Umbilical cord (tissue), 2 donors: ENCODE results near the gene CDC34. TPM values are rescaled to one million over a fixed set of nuclear protein-coding genes. Genes with fewer than 3 reads are reported as not detected.

Experiments used
- DNase-seq: peaks from one replicate; pipeline ENCODE4 v3.0.0-alpha.2; 2015; ENCODE audit warnings: low spot score
- total RNA-seq: library from RNA; depleted of rRNA; stranded (reverse); fragments of >200 nt; gene quantifications from one replicate; pipeline ENCODE4 v1.2.3, GENCODE V29; 2014; ENCODE audit warnings: low replicate concordance; ENCODE audit not compliant: insufficient read depth

CDC34 gene
- total RNA-seq, 1 donor from 2014 or later, result 74.9 TPM

GRCh38 chr19:542173-542866 is 10.8 kb downstream of the CDC34 start:
- DNase-seq, result no peak

- no peak for DNase-seq
These were observed 12.5 kb downstream of the CDC34 start, which contains the start of gene GZMM for GRCh38 chr19:543910-544608. GZMM (plus strand) TSS chr19:544053; CDS start chr19:544072, 19 bp downstream.

DNA sequence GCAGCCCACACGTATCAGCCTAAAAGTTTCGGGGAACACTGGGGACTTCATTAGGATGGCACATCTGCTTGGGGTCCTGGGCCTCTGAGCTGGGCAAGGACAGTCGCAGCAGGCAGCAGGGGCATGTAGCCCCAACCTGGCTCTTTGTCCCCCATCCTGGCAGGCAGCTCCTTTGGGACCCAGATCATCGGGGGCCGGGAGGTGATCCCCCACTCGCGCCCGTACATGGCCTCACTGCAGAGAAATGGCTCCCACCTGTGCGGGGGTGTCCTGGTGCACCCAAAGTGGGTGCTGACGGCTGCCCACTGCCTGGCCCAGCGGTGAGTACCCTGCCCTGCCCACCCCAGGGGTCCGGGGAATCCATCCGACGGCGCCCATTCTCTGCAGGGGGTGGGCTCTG is 15.6 kb downstream of the CDC34 start:
- no peak for DNase-seq

- DNase-seq, result no peak
These were observed 16.5 kb downstream of the CDC34 start for GRCh38 chr19:547836-548720.

- no peak for DNase-seq
These were observed 17.6 kb downstream of the CDC34 start for GRCh38 chr19:548886-549830.

DNA sequence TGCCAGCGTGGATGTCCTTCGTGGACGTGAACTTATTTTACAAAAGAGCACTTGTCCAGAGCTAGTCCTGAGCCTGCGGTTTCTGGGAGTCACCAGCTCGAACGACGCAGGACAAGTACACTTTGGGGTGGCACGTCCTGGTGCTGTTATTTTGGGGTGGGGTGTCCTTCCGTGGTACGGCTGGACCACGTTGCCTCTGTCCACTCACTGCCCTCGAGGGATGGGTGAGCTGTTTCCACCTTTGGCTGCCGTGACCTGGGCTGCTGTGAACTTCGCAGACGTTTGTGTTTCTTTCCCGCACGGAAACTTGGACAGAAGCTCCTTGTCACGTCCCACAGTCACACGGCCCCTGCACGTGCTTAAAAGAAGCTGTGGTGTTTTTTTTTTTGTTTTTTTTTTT is 23.3 kb downstream of the CDC34 start:
- DNase-seq, result no peak

DNA sequence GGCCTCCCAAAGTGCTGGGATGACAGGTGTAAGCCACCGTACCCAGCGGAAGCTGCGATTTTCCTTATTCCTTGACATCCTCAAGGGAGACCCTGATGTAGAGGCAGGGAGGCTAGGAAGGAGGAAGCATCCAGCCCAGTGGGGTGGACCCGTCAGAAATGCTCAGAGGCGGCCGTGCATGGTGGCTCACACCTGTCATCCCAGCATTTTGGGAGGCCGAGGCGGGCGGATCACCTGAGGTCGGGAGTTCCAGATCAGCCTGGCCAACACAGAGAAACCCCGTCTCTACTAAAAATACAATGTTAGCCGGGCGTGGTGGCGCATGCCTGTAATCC is 23.9 kb downstream of the CDC34 start:
- DNase-seq, result no peak

GRCh38 chr19:556611-557382 is 25.2 kb downstream of the CDC34 start:
- no peak for DNase-seq

DNA sequence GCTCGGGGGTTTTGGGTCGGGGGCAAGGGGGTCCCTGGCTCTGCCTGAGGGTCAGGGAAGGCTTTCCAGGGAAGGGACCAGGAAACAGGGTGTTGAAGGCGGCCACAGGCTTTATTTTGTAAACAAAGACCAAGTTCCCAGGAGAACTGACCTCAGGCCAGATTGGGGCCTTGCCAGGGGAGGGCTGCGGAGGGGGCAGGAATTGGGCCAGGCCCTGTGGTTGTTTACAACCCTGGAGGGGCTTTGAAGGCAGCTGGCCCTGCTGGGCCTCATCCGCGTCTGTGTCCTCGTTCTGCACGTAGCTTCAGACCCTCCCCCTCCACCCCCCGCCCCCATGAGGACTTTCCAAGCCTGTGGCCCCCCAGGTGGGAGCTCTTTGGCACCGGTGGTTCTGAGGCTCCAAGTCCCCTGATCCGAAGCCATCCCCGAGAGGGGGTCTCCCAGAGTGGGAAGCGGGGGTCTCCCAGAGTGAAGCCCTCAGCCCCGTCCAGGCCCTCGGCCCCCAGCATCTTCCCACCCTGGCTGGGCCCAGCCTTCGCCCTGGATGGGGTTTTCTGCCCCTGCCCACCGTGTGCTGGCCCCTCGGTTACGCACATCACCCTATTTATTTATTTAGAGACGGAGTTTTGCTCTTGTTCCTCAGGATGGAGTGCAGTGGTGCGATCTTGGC is 27.3 kb downstream of the CDC34 start:
- peak; percentile 43 for DNase-seq

DNA sequence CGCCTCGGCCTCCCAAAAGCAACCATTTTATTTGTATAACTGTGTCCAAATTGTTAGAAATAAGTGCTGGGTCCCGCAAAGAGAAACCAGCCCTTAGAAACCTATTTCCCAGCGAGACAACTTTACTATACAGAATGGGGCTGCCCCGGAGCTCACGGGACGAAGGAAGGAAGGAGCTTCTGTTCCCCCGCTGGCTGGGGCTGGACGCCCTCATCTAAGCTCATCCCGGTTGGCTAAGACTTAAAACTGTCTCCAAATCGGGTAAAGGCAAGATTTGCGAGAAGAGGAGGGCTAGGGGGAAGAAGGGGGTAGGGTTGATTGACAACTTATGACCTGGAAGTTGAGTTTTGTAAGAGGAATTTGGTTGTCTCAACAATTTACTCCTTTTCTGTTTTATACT is 28.6 kb downstream of the CDC34 start:
- no peak for DNase-seq

GRCh38 chr19:566403-566802 is 34.8 kb downstream of the CDC34 start:
- peak; percentile 98 for DNase-seq

- DNase-seq, result no peak
These were observed 35.3 kb downstream of the CDC34 start for GRCh38 chr19:566844-567243.

GRCh38 chr19:567296-567900 is 35.8 kb downstream of the CDC34 start:
- no peak for DNase-seq

- no peak for DNase-seq
These were observed 38.7 kb downstream of the CDC34 start for GRCh38 chr19:570251-570686.

DNA sequence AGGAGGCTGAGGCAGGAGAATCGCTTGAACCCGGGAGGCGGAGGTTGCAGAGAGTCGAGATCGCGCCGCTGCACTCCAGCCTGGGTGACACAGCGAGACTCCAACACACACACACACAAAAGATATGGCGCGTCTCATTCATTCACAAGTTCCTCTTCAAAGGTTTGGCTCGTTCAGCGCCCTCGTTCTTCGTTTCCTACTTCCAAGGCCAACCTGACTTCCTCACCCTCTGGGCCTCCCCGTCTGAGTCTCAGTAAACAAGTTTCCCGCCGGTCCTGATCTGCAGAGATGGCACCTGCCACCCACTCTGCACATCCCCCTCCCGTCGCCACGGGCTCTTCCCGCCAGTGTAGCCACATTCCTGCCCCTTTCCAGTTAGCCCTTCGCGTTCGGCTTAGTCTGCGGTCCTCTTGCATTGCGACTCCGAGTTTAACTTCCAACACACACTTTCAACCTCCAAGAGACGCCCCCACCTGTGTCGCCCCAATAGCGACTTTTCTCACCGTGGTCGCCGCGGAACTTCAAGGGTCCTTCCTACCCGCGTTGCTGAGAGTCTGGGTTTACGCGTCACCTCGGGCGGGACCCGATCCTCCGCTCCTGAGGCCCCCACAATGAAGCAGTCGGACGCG is 39.5 kb downstream of the CDC34 start:
- DNase-seq, result peak; percentile 62

DNA sequence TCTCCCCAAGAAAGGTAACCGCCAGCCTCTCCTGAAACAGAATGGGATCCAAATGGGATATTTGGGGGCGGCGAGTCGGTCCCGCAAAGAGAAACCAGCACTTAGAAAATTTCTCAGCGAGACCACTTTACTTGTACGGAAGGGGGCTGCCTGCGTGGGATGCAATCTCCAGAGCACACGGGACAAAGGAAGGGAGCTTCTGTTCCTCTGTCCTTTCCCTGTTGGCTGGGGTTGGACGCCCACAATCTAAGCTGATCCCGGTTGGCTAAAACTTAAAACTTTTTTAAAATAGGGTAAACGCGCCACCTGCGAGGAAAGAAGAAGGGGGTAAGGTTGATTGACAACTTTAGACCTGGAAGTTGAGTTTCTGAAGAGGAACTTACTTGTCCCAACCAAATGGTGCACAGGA is 40.0 kb downstream of the CDC34 start:
- DNase-seq, result no peak

GRCh38 chr19:572140-572742 is 40.7 kb downstream of the CDC34 start, which contains the start of gene BSG:
BSG (plus strand) TSS chr19:572596; CDS start chr19:572635, 39 bp downstream.
- DNase-seq, result peak; percentile 99
